Astrocyte of the spinal cord (primary cell): Measurements from ENCODE around the gene SAA2.

ENCODE experiments used
- DNase-seq: peaks from one replicate; pipeline ENCODE4 v3.0.0; 2011; ENCODE audit warnings: low read depth, low spot score
- H3K4me3 ChIP-seq: 2 replicates; pipeline ENCODE4 v1.5.1; 2011; ENCODE audit warnings: low read depth, mild to moderate bottlenecking, low read length, moderate library complexity
- in situ Hi-C: cut with HindIII; loops from 2 replicates; pipeline ENCODE4 v1.10.0; 2017; ENCODE audit warnings: low sequenced_read_pairs
- TF ChIP-seq, protein P1 (sequence below): IDR thresholded peaks from 2 replicates; pipeline ENCODE4 v1.5.1; 2012; ENCODE audit warnings: low read depth, mild to moderate bottlenecking, low read length, inconsistent platforms

The SAA2 gene

DNA sequence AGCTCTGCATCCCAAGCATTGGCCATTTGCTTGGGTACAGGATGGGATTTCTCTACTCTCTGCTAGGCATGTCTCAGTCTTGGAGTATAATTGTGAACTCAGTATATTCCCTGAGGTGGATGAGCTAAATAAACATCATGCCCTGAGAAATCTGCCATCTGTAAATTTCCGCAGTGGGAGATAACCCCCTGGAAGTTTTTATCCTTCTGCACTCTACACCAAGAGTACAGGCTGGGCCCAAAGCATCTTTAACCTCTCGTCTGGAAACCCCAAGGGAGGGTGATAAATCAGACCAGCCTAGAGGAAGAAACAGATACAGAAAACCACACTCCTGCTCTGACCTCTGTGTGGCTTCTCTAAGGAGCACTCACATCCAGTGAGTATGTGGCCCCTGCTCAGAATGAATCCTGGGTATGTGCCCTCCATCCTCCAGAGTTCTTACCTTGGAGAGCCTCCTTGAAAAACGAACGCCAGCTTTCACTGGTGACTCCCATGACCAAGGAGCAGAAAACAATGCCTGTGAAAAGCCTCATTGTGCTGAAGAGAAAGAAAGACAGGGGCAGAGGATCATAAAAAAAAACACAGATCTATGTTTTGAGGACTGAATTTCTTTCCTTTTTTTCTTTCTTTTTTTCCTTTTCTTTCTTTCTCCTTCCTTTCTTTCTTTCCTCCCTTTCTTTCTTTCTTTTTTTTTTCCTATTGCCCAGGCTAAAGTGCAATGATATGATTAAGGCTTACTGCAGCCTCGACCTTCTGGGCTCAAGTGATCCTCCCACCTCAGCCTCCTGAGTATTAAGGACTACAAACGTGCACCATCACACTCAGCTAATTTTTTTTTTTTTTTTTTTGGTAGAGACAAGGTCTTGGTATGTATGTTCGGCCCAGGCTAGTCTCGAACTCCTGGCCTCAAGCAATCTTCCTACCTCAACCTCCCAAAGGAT is 12.8 kb downstream of the SAA2 start:
- TF ChIP-seq, protein P1, sequence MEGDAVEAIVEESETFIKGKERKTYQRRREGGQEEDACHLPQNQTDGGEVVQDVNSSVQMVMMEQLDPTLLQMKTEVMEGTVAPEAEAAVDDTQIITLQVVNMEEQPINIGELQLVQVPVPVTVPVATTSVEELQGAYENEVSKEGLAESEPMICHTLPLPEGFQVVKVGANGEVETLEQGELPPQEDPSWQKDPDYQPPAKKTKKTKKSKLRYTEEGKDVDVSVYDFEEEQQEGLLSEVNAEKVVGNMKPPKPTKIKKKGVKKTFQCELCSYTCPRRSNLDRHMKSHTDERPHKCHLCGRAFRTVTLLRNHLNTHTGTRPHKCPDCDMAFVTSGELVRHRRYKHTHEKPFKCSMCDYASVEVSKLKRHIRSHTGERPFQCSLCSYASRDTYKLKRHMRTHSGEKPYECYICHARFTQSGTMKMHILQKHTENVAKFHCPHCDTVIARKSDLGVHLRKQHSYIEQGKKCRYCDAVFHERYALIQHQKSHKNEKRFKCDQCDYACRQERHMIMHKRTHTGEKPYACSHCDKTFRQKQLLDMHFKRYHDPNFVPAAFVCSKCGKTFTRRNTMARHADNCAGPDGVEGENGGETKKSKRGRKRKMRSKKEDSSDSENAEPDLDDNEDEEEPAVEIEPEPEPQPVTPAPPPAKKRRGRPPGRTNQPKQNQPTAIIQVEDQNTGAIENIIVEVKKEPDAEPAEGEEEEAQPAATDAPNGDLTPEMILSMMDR, result no peak
- no peak for DNase-seq
- in situ Hi-C loops, result no loop called here
- no peak overlapping the region for H3K4me3 ChIP-seq

DNA sequence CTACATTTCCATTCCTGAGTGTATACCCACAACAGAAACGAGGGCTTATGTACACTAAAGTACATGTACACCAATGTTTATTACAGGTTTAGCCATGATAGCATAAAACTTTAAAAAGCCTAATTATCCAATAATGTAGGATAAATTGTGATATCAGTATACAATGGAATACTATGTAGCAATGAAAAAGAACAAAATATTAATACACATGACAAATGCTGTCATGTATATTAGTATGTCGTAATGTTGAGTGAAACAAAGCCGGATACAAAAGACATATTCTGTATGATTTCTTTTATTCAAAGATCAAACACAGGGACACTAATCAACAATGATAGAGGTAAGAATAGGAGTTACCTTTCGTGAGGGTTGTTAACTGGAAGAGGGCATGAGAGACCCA is 14.6 kb downstream of the SAA2 start:
- TF ChIP-seq, protein P1, result no peak
- in situ Hi-C loops, result no loop called here
- no peak for DNase-seq
- no peak overlapping the region for H3K4me3 ChIP-seq

DNA sequence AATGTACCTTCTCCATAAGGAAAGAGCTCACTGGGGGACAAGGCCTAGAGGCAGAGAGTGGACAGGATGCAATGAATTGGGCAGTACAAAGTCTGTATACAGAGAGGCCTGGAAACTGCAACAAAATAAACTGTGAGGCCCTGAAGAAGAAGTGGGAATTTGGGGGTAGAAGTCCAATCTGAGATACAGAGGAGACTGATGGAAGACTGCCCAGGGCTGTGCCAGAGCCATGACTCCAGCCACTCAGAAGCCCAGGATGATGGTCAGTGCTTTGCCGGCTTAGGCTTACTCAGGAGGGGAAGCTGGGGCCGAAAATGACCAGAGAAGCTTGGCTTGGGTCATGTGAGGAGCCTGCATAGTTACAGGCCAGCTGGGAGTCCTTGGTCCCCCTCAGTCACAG is 17.6 kb downstream of the SAA2 start:
- in situ Hi-C loops, result no loop called here
- H3K4me3 ChIP-seq, result no peak overlapping the region
- DNase-seq, result no peak
- TF ChIP-seq, protein P1, result no peak

DNA sequence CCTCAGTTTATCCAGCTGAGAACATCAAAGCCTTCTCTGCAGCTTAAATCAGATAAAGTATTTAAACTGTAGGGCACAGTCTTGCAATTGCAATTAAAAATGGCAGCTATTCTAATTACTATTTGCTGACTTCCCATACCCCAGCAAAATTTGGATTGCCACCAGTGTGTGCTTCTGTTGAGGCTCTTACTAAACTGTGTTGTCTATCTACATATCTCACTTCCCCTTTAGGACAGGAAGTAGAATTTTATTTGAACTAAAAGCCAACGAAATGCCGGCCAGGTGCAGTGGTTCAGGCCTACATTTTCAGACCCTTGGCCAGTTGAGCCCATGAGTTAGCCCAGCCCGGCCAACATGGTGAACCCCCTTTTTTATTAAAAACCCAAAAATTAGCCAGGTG is 19.0 kb downstream of the SAA2 start:
- in situ Hi-C loops, result no loop called here
- DNase-seq, result no peak
- no peak overlapping the region for H3K4me3 ChIP-seq
- TF ChIP-seq, protein P1, result no peak

DNA sequence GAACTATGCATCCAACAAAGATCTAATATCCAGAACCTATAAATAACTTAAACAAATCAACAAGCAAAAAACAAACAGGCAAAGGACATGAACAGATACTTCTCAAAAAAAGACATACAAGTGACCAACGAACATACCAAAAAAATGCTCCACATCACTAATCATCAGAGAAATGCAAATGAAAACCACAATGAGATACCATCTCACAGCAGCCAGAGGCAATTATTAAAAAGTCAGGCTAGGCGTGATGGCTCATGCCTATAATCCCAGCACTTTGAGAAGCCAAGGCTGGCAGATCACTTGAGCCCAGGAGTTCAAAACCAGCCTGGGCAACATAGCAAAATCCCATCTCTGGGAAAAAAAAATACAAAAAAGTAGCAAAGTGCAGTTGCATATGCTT is 22.6 kb downstream of the SAA2 start:
- DNase-seq, result no peak
- H3K4me3 ChIP-seq, result no peak overlapping the region
- in situ Hi-C loops, result no loop called here
- TF ChIP-seq, protein P1, result no peak

DNA sequence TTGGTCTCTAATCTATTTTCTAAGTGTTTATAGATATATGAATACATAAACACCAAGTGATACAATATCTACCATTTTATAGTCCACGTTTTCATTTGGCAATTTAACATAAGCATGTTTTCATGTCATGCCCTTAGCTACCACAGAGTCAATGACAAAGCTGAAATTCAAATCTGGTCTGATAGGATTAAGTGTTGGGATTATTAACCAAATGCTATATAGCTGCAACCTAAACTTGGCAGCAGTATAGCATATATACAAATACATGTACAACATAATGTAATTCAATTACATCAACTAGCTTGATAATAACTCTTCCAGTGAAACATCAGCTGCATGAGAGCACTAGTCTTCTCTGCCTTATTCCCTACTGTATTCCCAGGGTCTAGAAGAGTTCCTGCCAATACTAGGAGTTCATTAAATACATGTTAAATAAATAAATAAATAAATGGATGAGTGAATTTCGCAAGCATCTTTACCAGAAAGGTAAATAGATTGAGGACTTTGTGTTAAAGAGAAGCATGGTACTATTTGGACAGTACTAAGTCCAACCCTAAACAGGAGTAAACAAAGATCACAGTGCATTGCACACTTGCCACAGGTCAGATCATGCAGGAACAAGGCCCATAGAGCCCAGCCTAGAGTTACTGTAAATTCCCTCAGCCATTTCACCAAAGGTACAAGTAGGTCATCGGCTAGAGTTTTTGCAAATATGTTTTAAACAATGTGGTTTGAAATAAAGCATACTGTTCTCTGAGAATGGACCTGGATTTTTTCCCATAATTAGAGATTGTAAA is 24.7 kb downstream of the SAA2 start:
- DNase-seq, result no peak
- no peak overlapping the region for H3K4me3 ChIP-seq
- TF ChIP-seq, protein P1, result no peak
- in situ Hi-C loops, result no loop called here
